ENCODE data around the gene SLX4IP. TPM values are rescaled to one million over a fixed set of nuclear protein-coding genes. Genes with fewer than 3 reads are reported as not detected.

The SLX4IP gene
- total and polyA plus RNA-seq, 5 experiments from 2014 or later, result 1.5 to 6.3 (median 2.5) TPM

DNA sequence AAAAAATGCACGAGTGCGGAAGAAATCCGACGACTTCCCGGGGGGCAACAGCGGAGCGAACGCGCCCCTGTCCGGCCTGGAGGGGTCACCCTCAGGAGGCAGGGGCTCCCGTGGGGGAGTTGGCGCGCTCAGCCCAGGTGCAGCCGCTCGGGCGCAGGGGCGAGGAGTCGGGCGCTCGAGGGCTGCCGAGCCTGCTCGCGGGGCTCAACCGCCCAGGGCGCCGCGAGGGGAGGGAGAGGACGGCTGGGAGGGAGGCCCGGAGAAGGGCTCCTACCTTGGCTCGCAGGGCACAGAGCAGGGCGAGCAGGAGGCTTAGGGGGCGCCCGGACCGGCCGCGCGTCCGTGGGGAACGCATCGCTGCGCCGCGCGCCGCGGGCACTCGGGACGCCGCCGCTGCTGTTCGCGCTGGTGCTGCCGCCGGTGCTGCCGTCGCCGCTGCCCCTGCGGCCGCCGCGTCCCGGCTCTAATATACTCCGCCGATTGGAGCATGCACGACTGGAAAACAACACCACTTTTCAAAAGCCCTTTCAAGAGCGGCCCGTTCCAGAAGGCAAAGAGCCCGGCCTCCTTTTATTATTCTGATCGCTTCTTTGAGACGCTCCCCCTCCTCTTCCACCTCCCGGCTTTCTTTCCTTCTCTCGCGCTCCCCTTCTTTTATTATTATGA, 238.2 kb downstream of the SLX4IP start:
- Mint-ChIP-seq H3K4me1 (peaks cover 6 to 30% (median 16%) of the 10 kb centered on the region in 4 donors), H3K9me3 (no peaks in the 10 kb centered on the region), H3K27ac (no peak overlapping the region), H3K4me3 (peak overlapping the region; percentile 56 to 88 (median 76)), H3K36me3 (peaks cover 0 to 3% (median 0%) of the 10 kb centered on the region in 3 donors), H3K27me3 (peaks cover 37 to 67% (median 56%) of the 10 kb centered on the region in 5 donors)
- DNase-seq, result no peak
- ATAC-seq, result no peak
- POLR2A ChIA-PET, result no interaction called here

DNA sequence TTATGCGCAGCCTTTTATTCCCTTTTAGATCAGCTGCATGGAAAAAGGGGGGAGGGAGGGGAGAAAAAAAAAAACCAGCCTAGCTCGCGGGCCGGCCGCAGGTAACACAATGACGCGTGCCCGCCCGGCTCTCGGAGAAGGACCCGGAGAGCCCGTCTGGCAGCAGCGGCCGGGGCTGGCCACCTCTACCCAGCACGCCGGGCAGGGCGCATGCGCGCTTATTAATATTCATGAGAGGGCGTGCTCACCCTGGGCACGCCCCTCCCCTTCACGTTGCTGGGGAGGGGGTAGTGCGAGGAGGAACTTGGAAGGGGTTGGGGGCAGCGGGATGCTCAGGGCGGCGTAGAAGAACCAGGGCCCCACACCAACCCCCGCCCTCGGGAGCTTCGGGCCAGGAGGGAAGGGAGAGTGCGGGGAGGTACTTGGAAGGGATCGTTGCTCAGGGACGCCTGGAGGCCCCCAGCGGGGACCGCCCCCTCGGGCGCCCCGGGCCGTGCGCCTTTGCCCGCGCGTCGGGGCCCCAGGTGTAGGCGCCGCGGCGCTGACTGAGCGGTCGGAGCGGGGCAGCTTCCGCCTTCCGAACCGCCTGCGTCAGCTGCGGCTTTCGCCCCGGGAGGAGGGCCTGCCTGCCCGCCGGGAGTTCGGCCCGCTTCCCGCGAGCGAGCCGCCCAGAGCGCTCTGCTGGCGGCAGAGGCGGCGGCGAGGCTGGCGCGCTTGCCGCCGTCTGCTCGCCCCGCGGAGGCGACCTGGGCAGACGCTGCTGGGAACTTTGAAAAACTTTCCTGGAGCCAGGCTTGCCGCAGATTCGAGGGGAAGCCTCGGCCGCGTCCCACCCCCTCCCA, 239.0 kb downstream of the SLX4IP start, which contains the start of gene JAG1:
Gene JAG1, minus strand, starts transcription at position 158 of the 842 bp plus-strand sequence. CDS start 469 bp downstream, outside the sequence.
- POLR2A ChIA-PET, result no interaction called here
- ATAC-seq (peak; percentile 37 to 39), DNase-seq (peak in 1 of 10 donors; percentile 56)
- H3K4me1 Mint-ChIP-seq, result peaks cover 6 to 30% (median 16%) of the 10 kb centered on the region in 4 donors
- peaks cover 35 to 67% (median 56%) of the 10 kb centered on the region in 5 donors for H3K27me3 Mint-ChIP-seq
- H3K9me3 Mint-ChIP-seq, result no peaks in the 10 kb centered on the region
- H3K4me3 Mint-ChIP-seq, result peak within 1 kb of the TSS; percentile 56 to 88 (median 76)
- peaks cover 0 to 3% (median 0%) of the 10 kb centered on the region in 3 donors for H3K36me3 Mint-ChIP-seq
- no peak within 1 kb of the TSS for H3K27ac Mint-ChIP-seq

- H3K36me3 Mint-ChIP-seq, result peaks cover 0 to 3% (median 0%) of the 10 kb centered on the region in 3 donors
- peaks cover 33 to 61% (median 51%) of the 10 kb centered on the region in 5 donors for H3K27me3 Mint-ChIP-seq
- no peaks in the 10 kb centered on the region for H3K9me3 Mint-ChIP-seq
- ATAC-seq (no peak), DNase-seq (peak in 1 of 10 donors; percentile 19)
- peaks cover 6 to 30% (median 16%) of the 10 kb centered on the region in 4 donors for H3K4me1 Mint-ChIP-seq
- no peak overlapping the region for H3K27ac Mint-ChIP-seq
- POLR2A ChIA-PET, result no interaction called here
- H3K4me3 Mint-ChIP-seq, result peak overlapping the region; percentile 53 to 83 (median 68)
Measured at GRCh38 chr20:10674684-10675449, 239.8 kb downstream of the SLX4IP start.

DNA sequence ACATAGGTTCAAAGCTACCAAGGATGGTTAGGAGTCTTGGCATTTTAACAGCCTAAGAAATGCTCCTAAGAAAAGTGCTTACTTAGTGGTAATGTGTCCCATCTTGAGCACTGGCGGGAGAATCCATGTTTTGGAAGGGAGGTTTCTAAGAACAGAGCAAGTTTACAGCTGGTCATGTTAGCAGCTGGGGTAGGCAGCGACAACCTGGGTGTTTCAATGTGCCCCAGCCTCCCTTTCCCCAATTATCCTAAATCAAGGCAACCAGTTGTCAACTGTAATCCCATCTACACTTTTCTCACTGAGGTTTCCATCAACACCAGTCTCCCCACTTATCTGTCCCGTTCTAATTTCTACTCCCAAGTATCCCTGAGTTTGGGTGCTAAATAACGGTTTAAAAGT, 240.3 kb downstream of the SLX4IP start:
- Mint-ChIP-seq H3K27ac (no peak overlapping the region), H3K4me1 (peaks cover 6 to 28% (median 16%) of the 10 kb centered on the region in 4 donors), H3K4me3 (peak overlapping the region; percentile 53 to 83 (median 68)), H3K27me3 (peaks cover 28 to 56% (median 45%) of the 10 kb centered on the region in 5 donors), H3K36me3 (peaks cover 0 to 3% (median 0%) of the 10 kb centered on the region in 3 donors), H3K9me3 (no peaks in the 10 kb centered on the region)
- ATAC-seq, result no peak
- no peak for DNase-seq
- POLR2A ChIA-PET, result no interaction called here

DNA sequence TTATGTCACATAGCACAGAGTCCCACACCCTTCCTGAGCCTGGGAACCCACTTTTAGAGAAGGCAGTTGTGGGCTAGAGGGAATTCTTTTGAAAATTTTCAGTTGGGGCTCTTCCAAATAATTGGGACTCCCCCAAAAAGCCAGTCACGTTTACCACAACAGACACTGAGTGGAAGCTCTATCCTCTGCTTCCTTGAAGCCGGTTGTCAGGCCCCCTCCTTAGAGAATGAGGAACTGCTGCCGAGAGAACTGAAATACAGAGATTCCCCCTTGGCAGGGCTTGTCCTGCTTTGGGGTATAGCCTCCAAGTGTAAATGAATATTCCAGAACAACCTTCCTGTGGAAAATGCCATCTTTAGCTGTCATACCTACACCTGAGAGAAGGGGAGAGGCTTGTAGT, 241.4 kb downstream of the SLX4IP start:
- Mint-ChIP-seq H3K4me3 (peak overlapping the region in 1 of 10 donors; percentile 69), H3K27me3 (peaks cover 22 to 45% (median 38%) of the 10 kb centered on the region in 5 donors)
- no peak for DNase-seq

More for the DNA sequence above, 241.4 kb downstream of the SLX4IP start:
- Mint-ChIP-seq H3K36me3 (peaks cover 0 to 3% (median 0%) of the 10 kb centered on the region in 3 donors), H3K4me1 (peaks cover 6 to 20% (median 12%) of the 10 kb centered on the region in 4 donors), H3K9me3 (no peaks in the 10 kb centered on the region), H3K27ac (no peak overlapping the region)
- ATAC-seq, result no peak
- POLR2A ChIA-PET, result no interaction called here

Small RNA genes within 50 kb of the gene (microRNA-seq; reads per million reads assigned to microRNA genes)
- not detected for gene MIR6870 (ENCODE audit: borderline microRNAs expressed)

Other genes starting within 250 kb of the SLX4IP start
- not detected for gene SNAP25, start 216.5 kb upstream of the SLX4IP start, total RNA-seq
- under 1 TPM in 1 of 3 donors, not detected in 2; 0.37 TPM for gene SNAP25, start 216.5 kb upstream of the SLX4IP start, polyA plus RNA-seq
- gene MKKS, start 1.1 kb upstream of the SLX4IP start, total RNA-seq, result 10 to 100 TPM; 13.9 to 16.0 TPM
- 10 to 100 TPM; 26.1 to 37.4 (median 32.2) TPM for gene MKKS, start 1.1 kb upstream of the SLX4IP start, polyA plus RNA-seq
- under 1 TPM in 1 of 2 experiments, not detected in 1; 0.18 TPM for gene JAG1, start 238.7 kb downstream of the SLX4IP start, total RNA-seq
- gene JAG1, start 238.7 kb downstream of the SLX4IP start, polyA plus RNA-seq, result under 1 TPM in 2 of 3 donors, not detected in 1; 0.05 to 0.06 TPM